ENCODE results near the gene NBDY.
"Not testable (repeated sequence)": the region's sequence is repeated elsewhere in the genome, so short reads cannot be mapped to it uniquely, and the experiment has no call there.

Gene NBDY

DNA sequence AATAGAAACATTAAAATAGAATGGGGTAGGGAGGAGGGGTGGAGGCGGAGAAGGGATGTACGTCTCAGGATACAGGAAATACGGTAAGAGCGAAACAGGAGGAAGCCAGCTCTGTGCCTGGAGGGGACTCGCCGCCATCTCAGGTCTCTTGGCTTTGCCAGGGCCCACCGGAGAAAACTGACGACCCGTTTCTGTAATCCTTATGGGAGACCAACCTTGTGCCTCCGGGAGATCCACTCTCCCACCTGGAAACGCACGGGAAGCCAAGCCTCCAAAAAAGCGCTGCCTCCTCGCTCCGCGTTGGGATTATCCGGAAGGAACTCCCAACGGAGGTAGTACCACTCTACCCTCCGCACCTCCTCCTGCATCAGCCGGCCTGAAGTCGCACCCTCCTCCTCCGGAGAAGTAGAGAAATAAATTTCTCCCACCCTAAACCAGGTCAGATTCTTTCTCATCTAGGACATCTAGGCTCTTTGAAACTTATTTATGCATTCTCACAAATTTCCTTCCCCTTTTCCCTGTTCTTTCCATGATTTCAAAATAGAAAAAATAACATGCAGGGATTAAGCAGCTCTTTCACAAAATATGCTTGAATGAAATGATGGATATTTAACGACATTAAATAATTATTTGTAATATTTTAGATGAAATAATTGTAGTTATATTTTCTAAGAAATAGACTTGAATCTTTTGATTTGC is at the start of gene NBDY:
NBDY (plus strand) TSS at position 92 of the 699 bp plus-strand sequence; CDS start at position 203, 111 bp downstream.
- no peak for DNase-seq (ENCODE audit: low read depth)

DNA sequence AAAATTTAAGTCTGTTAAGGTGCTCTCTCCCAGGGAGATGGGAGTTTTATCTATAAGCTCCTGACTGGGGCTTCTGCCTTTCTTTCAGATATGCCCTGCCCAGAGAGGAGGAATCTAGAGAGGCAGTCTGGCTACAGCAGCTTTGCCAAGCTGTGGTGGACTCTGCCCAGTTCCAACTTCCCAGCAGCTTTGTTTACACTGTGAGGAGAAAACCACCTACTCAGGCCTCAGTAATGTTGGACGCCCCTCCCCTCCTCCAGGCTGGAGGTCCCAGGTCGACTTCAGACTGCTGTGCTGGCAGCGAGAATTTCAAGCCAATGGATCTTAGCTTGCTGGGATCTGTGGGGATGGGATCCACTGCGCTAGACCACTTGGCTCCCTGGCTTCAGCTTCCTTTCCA is 24.5 kb upstream of the NBDY start:
- not testable (repeated sequence) for DNase-seq (ENCODE audit: low read depth)

DNA sequence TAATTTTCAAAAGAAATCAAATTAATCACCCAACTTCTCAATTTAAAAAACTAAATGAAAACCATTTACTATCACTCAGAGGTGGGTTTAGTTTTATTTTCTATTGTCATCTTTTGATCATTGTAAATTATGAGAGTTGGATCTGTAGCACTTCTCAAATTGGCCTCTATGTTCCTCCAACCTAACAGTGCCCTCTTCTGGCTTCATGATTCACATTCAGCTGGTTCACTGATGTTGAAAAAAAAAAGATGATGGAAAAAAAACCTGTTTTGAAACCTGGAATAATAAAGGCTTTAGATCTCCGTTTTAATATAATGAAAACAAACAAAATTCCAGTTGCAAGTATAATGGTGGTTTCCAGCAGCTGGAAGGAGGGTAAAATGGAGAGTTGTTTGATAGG is 2.4 kb upstream of the NBDY start:
- DNase-seq (ENCODE audit: low read depth): no peak

- DNase-seq (ENCODE audit: low read depth): no peak
Observed at GRCh38 chrX:56727531-56727930, 1.5 kb upstream of the NBDY start.

- no peak for DNase-seq (ENCODE audit: low read depth)
Observed at GRCh38 chrX:56728321-56728720, 722 bp upstream of the NBDY start.

DNA sequence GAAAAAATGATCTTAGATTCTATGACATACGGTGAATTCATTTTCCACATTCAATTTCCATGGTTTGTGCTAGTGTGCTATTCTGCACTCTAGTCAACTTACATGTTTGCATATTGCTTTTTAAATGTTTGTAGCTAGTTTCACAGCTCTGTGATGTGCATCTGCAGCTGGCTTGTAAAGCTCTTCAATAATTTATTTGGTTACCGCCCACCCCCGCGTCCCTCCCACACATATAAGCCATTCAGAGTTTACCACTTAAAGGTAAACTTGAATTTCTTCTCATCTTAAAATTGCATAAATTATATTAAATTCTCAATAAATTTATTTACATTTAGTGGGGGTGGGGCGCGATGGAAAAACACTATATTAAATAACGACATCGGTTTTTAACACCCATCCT is 291 bp upstream of the NBDY start:
- peak; percentile 33 for DNase-seq (ENCODE audit: low read depth)

GRCh38 chrX:56733459-56734046 is 4.5 kb downstream of the NBDY start:
- DNase-seq (ENCODE audit: low read depth): peak; percentile 28

DNA sequence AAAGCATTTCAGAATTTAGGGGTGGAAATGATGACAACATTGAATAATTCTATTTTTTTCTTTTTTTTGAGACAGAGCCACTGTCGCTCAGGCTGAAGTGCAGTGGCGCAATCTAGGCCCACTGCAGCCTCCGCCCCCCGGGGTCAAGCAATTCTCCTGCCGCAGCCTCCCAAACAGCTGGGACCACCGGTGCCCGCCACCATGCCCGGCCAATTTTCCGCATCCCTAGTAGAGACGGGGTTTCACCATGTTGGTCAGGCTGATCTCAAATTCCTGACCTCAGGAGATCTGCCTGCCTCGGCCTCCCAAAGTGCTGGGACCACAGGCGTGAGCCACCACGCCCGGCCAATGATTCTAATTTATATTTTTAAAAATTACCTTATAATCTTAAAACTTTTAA is 7.2 kb downstream of the NBDY start:
- no peak for DNase-seq (ENCODE audit: low read depth)

DNA sequence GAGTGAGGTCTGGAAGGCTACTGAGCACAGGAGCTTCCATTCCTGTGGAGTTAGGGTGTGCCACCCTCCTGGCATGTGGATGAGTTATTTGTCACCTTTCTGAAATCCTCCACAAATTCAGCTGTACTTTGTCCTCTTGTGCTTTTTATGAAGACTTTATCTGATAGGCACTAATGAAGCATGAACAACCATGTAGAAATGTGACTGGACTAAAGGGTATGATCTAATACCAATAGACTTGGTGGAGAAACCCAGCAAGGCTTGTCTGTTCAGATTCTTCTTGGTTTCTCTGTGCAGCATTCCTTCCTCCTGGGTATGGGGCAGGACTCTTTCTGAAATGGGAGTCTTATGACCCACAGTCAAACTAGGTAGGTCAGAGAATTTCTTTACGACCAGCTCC is 9.6 kb downstream of the NBDY start:
- no peak for DNase-seq (ENCODE audit: low read depth)

DNA sequence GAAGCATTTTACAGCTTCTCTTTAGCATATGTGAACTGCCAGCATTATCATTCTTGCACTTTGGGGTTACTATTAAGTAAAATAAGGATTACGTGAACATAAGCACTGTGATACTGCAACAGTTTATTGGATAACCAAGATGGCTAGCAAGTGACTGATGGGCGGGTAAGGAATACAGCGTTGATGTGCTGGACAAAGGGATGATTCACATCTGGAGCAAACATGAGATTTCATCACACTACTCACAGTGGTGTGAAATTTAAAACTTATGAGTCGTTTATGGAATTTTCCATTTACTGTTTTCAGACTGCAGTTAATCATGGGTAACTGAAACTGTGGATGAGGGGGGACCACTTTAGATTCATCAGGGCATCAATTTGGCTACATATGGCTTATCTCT is 16.0 kb downstream of the NBDY start:
- DNase-seq (ENCODE audit: low read depth): no peak

- no peak for DNase-seq (ENCODE audit: low read depth)
Observed at GRCh38 chrX:56746996-56747395, 18.0 kb downstream of the NBDY start.

DNA sequence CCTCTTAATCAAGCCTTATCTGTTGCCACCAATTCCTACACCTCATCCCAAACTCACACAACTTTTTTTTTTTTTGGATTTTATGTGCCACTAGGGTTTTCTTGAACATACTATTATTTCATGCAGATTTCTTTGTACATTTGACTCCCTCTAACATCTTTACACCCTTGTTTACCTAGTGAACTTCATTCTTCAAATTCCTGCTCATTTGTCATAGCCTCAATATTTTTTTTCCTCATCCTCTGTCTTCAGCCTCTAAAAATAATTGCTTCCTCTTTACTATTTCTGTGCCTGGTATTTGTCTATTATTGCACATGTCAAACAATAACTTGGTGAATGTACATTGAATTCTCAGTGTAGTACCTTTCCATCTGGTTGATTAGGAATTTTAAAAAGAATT is 22.0 kb downstream of the NBDY start:
- DNase-seq (ENCODE audit: low read depth): no peak

- DNase-seq (ENCODE audit: low read depth): no peak
Observed at GRCh38 chrX:56757327-56757726, 28.3 kb downstream of the NBDY start.

GRCh38 chrX:56758456-56758855 is 29.4 kb downstream of the NBDY start:
- no peak for DNase-seq (ENCODE audit: low read depth)

GRCh38 chrX:56759736-56760409 is 30.8 kb downstream of the NBDY start:
- no peak for DNase-seq (ENCODE audit: low read depth)

DNA sequence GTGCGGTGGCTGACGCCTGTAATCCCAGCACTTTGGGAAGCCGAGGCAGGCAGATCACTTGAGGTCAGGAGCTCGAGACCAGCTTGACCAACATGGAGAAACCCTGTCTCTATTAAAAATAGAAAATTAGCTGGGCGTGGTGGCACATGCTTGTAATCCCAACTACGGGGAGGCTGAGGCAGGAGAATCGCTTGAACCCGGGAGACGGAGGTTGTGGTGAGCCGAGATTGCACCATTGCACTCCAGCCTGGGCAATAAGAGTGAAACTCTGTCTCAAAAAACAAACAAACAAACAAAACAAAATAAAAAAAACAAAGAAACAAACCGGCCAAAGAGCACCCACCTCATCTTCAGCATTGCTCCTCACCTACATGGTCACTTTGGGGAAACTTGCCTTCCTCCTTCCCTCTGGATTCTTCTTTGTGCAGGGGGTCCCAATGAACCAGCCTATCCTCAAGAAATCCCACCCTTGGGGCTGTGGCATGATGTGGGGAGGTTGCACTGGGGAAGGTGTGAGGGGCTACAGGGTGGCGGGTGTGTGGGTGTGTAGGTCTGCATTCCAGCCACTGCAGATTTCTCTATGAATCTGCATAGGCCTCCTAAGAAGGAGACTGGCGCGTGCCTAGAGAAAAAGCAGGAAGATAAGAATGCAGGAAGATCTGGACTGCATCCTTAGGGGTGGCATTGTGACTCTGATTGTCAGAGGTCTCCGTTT is 31.5 kb downstream of the NBDY start:
- not testable (repeated sequence) for DNase-seq (ENCODE audit: low read depth)

DNA sequence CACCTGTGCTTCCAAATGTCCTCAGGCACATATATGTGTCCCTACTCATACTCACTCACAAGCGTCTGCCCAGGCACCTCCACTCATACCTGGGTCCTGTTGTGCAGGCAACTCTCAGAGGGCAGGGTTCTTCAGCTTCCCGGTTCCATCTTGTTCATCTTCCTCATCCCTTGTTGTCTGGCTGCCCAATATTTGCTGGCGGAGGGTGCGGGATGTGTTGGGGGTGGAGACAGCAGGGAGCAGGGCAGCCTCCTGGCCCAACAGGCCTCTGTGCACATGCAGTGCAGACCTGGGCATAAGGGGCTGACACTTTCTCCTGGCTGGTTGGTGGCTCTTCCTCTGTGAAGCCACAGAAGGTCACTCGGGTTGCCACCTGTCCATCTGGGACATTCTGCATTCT is 32.1 kb downstream of the NBDY start:
- DNase-seq (ENCODE audit: low read depth): no peak

- no peak for DNase-seq (ENCODE audit: low read depth)
Observed at GRCh38 chrX:56762220-56762619, 33.2 kb downstream of the NBDY start.

DNA sequence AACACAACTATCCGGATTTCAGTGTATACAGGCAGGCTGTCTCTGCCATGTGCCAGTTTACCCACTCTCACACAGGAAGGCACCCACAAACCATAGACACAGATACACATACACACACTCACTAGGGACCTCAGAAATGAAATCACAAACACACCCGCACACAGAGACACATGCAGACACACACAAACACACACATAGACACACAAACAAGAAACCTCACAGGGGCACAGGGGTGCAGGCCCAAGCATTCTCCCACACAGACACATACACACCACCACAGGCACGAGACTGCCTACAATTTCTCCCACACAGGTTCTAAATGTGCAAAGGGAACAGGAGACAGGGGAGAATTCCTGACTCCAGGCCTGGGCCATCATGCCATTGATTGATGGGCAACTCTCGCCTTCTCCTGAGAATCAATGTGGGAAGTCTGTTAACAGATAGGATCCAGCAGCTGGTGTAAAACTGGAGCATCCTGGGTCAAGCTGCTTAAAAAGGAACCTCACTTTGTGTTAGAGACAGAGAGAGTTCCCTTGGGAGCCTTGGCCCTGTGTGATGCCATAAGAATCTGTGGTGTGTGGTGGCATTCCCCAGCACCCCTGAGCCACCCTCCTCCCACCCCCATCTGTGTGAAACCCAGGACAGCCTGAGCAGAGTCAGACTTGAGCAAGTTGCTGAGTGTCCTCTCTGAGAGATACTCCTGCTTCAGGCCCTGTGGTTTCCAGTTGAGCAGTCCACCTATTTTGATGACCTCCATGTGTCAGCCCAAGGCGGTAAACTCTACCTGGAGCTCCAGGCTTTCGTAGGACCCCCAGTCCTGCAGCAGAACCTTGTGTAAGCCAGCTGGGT is 33.9 kb downstream of the NBDY start:
- no peak for DNase-seq (ENCODE audit: low read depth)

DNA sequence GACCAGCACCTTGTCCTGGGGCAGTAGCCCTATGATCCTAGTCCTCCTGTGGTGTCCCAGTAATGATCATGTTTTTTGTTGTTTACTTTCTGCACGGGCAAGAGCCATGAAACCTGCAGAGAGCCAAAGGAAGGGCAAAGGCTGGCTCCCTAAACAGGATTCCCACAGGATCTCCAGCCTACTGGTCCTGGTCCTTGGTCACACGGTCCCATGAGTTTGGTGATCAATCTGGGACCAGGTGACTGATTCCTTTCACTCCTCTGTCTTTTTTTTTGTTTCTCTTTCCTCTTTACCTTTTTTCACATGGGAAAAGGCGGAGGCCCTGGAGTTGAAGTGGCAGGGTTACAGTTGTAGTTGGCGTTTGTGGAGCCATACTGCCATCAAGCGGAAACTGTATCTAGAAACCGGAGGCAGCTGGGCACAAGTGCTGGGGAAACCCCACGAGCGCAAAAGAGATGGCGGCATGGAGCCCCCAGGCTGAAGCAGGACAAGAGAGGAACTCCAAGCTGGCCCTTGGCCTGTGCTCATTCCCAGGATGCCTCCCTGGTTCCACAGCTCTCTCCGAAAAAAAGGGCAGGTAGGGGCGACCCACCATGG is 34.6 kb downstream of the NBDY start:
- no peak for DNase-seq (ENCODE audit: low read depth)

GRCh38 chrX:56764153-56764974 is 35.3 kb downstream of the NBDY start:
- peak; percentile 62 for DNase-seq (ENCODE audit: low read depth)
